Activated T-cell treated with anti-CD3 and anti-CD28 coated beads, Interleukin-2, amount 50 U/mL, for 24 hours (primary cell): Measurements from ENCODE around the gene TMEM132C.

Experiments used
- DNase-seq: peaks from one replicate; pipeline ENCODE4 v3.0.0-alpha.2; 2020
- H3K27ac Mint-ChIP-seq: 2 replicates; pipeline ENCODE4 v1.8.0; 2020; ENCODE audit warnings: mild to moderate bottlenecking, mixed read lengths
- H3K27me3 Mint-ChIP-seq: 2 replicates; pipeline ENCODE4 v1.8.0; 2020; ENCODE audit warnings: mixed read lengths
- H3K36me3 Mint-ChIP-seq: 2 replicates; pipeline ENCODE4 v1.8.0; 2020; ENCODE audit warnings: low read depth, mixed read lengths
- H3K4me1 Mint-ChIP-seq: 2 replicates; pipeline ENCODE4 v1.8.0; 2020; ENCODE audit warnings: low read depth, mixed read lengths
- H3K4me3 Mint-ChIP-seq: 2 replicates; pipeline ENCODE4 v1.8.0; 2020; ENCODE audit warnings: mild to moderate bottlenecking, moderate library complexity, mixed read lengths
- H3K9me3 Mint-ChIP-seq: 2 replicates; pipeline ENCODE4 v1.8.0; 2020; ENCODE audit warnings: mixed read lengths

TMEM132C gene

DNA sequence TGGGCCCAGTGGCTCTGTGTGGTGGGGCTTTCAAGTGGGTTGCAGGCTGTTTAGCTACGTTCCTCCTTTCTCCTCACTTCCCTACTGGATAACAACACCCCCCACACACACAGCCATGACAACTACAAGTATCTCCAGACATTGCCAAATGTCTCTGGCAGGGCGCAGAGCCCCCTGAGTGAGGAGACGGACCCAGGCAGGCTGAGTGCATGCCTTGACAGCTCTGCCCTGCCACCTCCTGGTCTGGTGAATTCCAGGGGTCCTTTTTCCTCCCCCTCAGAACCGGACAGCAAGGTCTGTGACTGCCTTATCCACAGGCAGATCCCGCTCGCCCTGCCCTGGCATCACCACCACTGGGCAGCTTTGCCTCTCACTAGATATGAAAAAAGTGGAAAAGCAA is 276.5 kb downstream of the TMEM132C start:
- H3K27ac Mint-ChIP-seq = no peak overlapping the region

GRCh38 chr12:128543971-128544370 is 277.0 kb downstream of the TMEM132C start:
- no peaks in the 10 kb centered on the region for H3K4me1 Mint-ChIP-seq
- DNase-seq = no peak
- H3K27ac Mint-ChIP-seq = no peak overlapping the region
- no peak overlapping the region for H3K4me3 Mint-ChIP-seq
- no peaks in the 10 kb centered on the region for H3K36me3 Mint-ChIP-seq
- no peaks in the 10 kb centered on the region for H3K27me3 Mint-ChIP-seq
- H3K9me3 Mint-ChIP-seq = no peaks in the 10 kb centered on the region

More for the DNA sequence above, 276.5 kb downstream of the TMEM132C start:
- Mint-ChIP-seq H3K9me3 (no peaks in the 10 kb centered on the region), H3K4me1 (no peaks in the 10 kb centered on the region), H3K27me3 (no peaks in the 10 kb centered on the region), H3K36me3 (no peaks in the 10 kb centered on the region), H3K4me3 (no peak overlapping the region)
- DNase-seq = no peak

GRCh38 chr12:128548949-128549348 is 282.0 kb downstream of the TMEM132C start:
- no peak for DNase-seq
- H3K9me3 Mint-ChIP-seq = no peaks in the 10 kb centered on the region
- H3K4me1 Mint-ChIP-seq = no peaks in the 10 kb centered on the region
- no peak overlapping the region for H3K4me3 Mint-ChIP-seq
- no peaks in the 10 kb centered on the region for H3K36me3 Mint-ChIP-seq
- H3K27me3 Mint-ChIP-seq = no peaks in the 10 kb centered on the region
- H3K27ac Mint-ChIP-seq = no peak overlapping the region

- DNase-seq = no peak
- Mint-ChIP-seq H3K36me3 (no peaks in the 10 kb centered on the region), H3K4me3 (no peak overlapping the region), H3K9me3 (no peaks in the 10 kb centered on the region), H3K27ac (no peak overlapping the region), H3K27me3 (no peaks in the 10 kb centered on the region), H3K4me1 (no peaks in the 10 kb centered on the region)
These were observed 282.7 kb downstream of the TMEM132C start for GRCh38 chr12:128549601-128550218.

- no peaks in the 10 kb centered on the region for H3K9me3 Mint-ChIP-seq
These were observed 284.3 kb downstream of the TMEM132C start for GRCh38 chr12:128551266-128551665.

DNA sequence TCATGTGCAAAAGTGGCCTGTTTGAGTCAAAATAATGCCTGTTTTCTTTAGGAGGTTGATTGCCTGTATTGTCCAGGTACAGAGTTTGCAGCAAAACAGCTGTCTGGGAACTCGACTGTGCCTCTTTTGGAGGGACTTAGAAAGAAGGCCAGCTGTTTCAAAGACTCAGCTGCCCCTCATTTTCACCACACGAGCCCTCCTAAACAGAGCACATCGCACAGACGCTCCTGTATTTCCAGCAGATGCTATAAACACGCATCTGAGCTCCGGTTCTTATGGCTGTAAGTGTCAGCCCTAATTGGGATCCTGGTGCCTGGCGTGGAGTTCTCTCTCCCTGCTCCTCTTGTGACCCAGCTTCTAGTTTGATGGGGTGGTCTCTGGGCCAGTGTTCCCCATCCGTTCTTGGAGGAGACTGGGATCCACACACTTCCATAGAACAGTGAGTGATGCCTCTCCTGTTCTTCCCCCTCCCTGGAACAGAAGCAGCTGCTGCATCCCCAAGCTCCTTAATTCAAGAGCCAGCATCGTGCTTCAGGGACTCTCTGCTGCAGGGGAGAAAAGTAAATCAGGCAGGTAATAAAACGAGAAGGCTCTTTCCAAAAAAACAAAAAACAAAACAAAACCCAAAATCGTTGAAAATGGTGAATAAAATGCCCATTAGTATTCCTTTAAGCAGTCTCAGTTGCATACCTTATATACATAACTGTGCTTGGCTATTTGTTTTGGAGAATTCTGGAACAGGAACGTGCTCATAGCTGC is 287.8 kb downstream of the TMEM132C start:
- Mint-ChIP-seq H3K27ac (no peak overlapping the region), H3K36me3 (no peaks in the 10 kb centered on the region), H3K4me3 (no peak overlapping the region), H3K4me1 (no peaks in the 10 kb centered on the region), H3K9me3 (no peaks in the 10 kb centered on the region), H3K27me3 (no peaks in the 10 kb centered on the region)
- DNase-seq = no peak

More at GRCh38 chr12:128551266-128551665, 284.3 kb downstream of the TMEM132C start:
- H3K27ac Mint-ChIP-seq = no peak overlapping the region
- no peak overlapping the region for H3K4me3 Mint-ChIP-seq
- no peaks in the 10 kb centered on the region for H3K4me1 Mint-ChIP-seq
- no peaks in the 10 kb centered on the region for H3K27me3 Mint-ChIP-seq
- H3K36me3 Mint-ChIP-seq = no peaks in the 10 kb centered on the region
- DNase-seq = no peak

DNA sequence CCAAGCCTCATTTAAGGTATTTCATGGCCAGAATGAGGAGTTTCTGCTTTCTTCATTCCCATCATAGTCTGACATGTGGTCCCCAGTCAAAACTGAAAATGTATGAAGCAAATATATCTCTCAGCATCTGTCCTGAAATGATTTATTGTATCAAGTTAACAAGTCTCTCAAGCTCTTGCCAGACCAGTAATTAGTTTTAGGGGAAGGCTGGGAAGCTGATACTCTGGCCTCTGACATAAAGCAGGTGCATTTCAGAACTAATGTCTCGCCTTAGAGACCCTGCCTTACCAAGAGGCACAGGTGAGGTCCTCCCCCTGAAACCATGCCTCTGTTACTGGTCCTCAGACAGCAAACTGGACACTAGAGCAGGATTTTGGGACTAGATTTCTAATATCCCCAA is 290.3 kb downstream of the TMEM132C start:
- Mint-ChIP-seq H3K4me3 (no peak overlapping the region), H3K4me1 (no peaks in the 10 kb centered on the region), H3K36me3 (no peaks in the 10 kb centered on the region), H3K9me3 (peaks cover 4% of the 10 kb centered on the region), H3K27me3 (no peaks in the 10 kb centered on the region), H3K27ac (no peak overlapping the region)
- DNase-seq = no peak

DNA sequence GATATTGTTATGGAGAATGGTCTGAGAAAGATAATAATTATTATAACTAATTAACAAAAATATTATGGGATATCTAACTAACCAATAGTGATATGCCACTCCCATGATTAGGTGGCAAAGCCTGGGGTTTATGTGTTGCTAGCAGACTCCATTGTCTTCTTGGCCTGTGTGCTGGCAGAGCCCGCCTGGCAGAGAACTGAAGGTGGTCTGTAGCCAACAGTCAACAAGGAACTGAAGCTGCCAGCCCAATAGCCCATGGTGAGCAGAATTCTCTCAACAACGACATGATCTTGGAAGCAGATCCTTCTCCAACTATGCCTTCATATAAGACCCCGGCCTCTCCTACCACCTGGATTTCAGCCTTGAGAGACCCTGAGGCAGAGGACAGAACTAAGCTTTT is 298.0 kb downstream of the TMEM132C start:
- Mint-ChIP-seq H3K36me3 (no peaks in the 10 kb centered on the region), H3K27me3 (no peaks in the 10 kb centered on the region), H3K9me3 (peaks cover 16% of the 10 kb centered on the region), H3K4me1 (peaks cover 1% of the 10 kb centered on the region), H3K4me3 (no peak overlapping the region), H3K27ac (no peak overlapping the region)
- no peak for DNase-seq

DNA sequence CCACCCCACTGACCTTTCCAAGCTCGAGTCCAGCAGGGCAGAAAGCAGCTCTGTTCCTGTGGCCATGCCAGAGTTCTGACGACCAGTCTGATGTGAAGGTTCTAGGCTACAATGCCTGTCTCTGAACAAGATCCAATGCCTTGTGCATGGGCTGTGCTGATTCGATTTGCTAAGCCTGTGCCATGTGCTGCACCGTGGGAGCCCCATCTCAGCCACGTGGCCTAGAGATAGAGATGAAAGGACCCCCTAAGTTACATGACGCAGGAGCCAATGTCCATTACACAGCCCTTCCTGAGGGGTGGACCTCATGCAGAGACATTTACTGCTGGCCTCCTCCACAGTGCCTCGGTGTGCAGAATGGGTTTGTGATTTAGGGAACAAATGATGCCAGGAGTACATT is 300.8 kb downstream of the TMEM132C start:
- no peaks in the 10 kb centered on the region for H3K27me3 Mint-ChIP-seq
- H3K36me3 Mint-ChIP-seq = no peaks in the 10 kb centered on the region
- DNase-seq = no peak

GRCh38 chr12:128570191-128571065 is 303.5 kb downstream of the TMEM132C start:
- no peaks in the 10 kb centered on the region for H3K27me3 Mint-ChIP-seq
- H3K36me3 Mint-ChIP-seq = no peaks in the 10 kb centered on the region
- H3K9me3 Mint-ChIP-seq = peaks cover 11% of the 10 kb centered on the region
- H3K27ac Mint-ChIP-seq = no peak overlapping the region
- no peak for DNase-seq
- H3K4me1 Mint-ChIP-seq = peaks cover 4% of the 10 kb centered on the region
- H3K4me3 Mint-ChIP-seq = no peak overlapping the region

More for the DNA sequence above, 300.8 kb downstream of the TMEM132C start:
- H3K27ac Mint-ChIP-seq = no peak overlapping the region
- H3K9me3 Mint-ChIP-seq = peaks cover 15% of the 10 kb centered on the region
- H3K4me1 Mint-ChIP-seq = peaks cover 4% of the 10 kb centered on the region
- H3K4me3 Mint-ChIP-seq = no peak overlapping the region

GRCh38 chr12:128571906-128572810 is 305.2 kb downstream of the TMEM132C start:
- Mint-ChIP-seq H3K9me3 (peaks cover 12% of the 10 kb centered on the region), H3K4me1 (peaks cover 4% of the 10 kb centered on the region), H3K27ac (no peak overlapping the region), H3K27me3 (no peaks in the 10 kb centered on the region), H3K4me3 (no peak overlapping the region), H3K36me3 (no peaks in the 10 kb centered on the region)
- DNase-seq = no peak

DNA sequence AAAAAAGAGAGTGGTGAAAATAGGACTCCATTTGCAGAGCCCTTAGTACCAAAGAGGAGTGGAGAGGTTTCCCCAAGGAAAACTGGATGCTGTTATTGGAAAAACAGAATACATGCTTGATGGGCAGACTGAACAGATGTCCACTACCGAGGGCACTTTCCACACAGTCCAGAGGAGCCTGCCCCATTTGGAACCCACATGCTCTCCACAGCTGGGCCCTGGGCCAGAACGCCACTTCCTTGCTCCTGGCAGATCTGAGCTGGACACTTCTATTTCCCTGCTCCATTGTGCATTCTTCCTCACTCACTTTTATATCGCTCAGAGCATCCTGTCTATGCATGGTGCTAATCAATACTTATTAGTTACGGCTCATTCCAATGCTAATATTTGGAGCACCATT is 306.9 kb downstream of the TMEM132C start:
- Mint-ChIP-seq H3K27me3 (no peaks in the 10 kb centered on the region), H3K27ac (no peak overlapping the region), H3K9me3 (peaks cover 12% of the 10 kb centered on the region), H3K36me3 (no peaks in the 10 kb centered on the region), H3K4me1 (peaks cover 4% of the 10 kb centered on the region), H3K4me3 (no peak overlapping the region)
- DNase-seq = no peak

GRCh38 chr12:128578045-128578444 is 311.1 kb downstream of the TMEM132C start:
- H3K9me3 Mint-ChIP-seq = peaks cover 9% of the 10 kb centered on the region

DNA sequence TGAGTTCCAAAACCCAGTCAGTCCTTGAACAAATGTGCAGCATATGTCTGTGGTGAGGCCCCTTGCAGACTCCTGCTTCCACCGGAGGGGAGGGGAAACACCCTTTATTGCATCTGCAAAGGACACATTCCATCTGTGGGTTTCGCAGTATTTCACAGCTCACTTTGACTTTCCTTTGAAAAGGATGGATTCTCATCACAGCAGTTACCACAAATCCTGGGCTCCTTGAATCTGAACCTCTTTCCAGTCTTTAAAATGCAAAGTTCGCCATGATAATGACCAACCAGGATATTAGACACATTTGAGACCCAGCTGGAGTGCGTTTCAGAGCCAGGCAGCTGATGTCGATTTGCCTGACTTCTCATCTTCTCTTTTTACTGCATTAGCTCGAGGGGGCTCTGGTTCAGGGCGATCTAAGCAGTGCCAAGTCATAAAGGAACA is 314.4 kb downstream of the TMEM132C start:
- no peak overlapping the region for H3K4me3 Mint-ChIP-seq
- H3K27ac Mint-ChIP-seq = no peak overlapping the region
- H3K27me3 Mint-ChIP-seq = no peaks in the 10 kb centered on the region
- no peak for DNase-seq
- no peaks in the 10 kb centered on the region for H3K36me3 Mint-ChIP-seq
- H3K9me3 Mint-ChIP-seq = peaks cover 1% of the 10 kb centered on the region
- no peaks in the 10 kb centered on the region for H3K4me1 Mint-ChIP-seq

More at GRCh38 chr12:128578045-128578444, 311.1 kb downstream of the TMEM132C start:
- Mint-ChIP-seq H3K4me1 (no peaks in the 10 kb centered on the region), H3K27me3 (no peaks in the 10 kb centered on the region), H3K36me3 (no peaks in the 10 kb centered on the region), H3K27ac (no peak overlapping the region), H3K4me3 (no peak overlapping the region)
- no peak for DNase-seq
